GM03348 (cell line): Measurements from ENCODE around the gene PSMB10.
"Not testable (repeated sequence)": the region's sequence is repeated elsewhere in the genome, so short reads cannot be mapped to it uniquely, and the experiment has no call there.

ENCODE experiments used
- DNase-seq: peaks from one replicate; pipeline ENCODE4 v3.0.0; 2012; ENCODE audit warnings: low spot score

Gene PSMB10

DNA sequence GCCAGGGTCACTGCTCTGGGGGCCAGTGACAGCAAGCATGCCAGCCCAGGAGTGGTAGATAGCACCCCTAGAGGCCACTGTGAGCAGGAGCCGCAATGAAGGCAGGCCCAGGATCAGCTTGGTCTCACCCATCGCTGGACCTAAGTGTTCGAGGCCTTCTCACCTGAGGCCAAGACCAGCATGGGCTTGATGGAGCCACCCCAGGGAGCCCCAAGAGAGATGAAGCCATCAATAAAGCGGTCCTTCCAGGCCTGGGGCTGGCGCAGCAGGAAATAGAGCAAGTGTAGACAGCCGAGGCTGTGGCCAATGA is 5.5 kb upstream of the PSMB10 start:
- peak; percentile 68 for DNase-seq

DNA sequence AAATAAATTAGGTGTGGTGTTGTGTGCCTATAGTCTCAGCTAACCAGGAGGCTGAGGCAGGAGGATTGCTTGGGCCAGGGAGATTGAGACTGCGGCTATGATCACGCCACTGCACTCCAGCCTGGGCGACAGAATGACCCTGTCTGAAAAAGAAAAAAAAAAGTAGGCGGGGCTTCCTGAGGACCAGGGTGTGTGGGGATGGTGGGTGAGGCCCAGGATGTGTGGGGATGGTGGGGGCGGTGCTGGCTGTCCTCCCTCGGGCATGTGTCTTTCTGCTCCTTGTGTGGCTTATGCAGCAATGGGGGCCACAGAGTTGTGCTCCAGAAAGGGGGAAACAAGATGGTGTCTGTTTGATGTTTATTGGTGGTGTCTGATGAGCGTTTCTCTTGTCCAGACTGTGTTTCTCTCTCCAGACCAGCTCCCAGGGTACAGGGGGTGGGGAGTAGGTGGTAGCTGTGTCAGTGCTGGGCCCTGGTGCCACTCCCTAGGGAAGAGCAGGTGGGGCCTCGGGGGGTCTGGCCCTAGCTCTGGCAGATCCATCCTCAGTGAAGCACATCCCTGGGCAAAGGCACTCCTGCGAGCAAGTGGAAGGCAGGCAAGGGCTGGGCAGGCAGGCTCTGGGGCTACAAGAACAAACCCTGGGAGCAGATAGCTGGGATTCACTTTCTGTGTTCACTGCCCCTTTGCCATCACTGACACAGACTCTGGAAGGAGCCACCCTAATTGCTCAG is 5.0 kb upstream of the PSMB10 start:
- no peak for DNase-seq

- no peak for DNase-seq
These were observed 3.9 kb upstream of the PSMB10 start for GRCh38 chr16:67940446-67941089.

- DNase-seq, result no peak
These were observed 3.1 kb upstream of the PSMB10 start for GRCh38 chr16:67939507-67940445.

DNA sequence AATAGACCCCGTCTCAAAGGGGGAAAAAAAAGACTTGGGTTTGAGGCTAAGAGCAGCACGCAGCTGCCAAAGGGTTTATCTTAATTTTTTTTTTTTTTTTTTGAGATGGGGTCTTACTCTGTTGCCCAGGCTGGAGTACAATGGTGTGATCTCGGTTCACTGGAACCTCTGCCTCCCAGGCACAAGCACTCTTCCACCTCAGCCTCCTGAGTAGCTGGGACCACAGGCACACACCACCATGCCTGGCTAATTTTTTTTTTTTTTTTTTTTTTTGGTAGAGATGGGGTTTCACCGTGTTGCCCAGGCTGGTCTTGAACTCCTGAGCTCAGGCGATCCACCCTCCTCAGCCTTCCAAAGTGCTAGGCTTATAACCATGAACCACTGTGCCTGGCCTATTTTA is 1.1 kb upstream of the PSMB10 start:
- not testable (repeated sequence) for DNase-seq

DNA sequence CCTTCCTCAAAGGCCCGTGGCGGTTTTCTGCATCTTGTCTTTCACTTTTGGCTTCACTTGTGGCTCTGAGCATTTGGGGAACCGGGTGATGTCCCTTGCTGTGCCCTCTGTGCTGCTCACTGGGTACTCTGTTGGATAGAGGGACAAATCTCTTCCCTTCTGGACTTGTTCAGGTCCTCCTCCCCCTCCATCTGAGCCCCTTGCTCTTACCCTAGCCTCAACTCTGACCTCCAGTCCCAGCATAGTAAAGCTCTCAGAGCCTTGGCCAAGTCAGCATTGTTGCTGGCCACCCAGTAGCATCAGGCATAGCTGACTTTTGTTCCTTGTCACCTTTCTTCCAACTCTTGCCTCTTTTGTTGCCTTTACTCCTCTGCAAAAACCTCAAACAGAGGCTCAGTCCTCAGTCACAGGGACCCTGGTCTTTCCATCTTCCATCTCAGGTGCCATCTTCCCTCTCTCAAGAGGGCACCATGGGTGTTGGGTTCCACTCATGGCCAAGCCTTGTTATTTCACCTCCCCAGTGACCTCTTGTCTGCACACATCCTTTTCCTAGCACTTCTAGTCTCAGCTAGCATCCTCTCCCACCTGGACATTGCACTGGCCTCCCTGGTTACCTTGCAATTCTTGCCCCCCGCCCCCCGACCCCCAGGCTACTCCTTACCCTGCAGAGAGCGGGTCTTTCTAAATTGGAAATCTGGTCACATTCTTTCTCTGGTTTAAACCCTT is 393 bp upstream of the PSMB10 start:
- no peak for DNase-seq

DNA sequence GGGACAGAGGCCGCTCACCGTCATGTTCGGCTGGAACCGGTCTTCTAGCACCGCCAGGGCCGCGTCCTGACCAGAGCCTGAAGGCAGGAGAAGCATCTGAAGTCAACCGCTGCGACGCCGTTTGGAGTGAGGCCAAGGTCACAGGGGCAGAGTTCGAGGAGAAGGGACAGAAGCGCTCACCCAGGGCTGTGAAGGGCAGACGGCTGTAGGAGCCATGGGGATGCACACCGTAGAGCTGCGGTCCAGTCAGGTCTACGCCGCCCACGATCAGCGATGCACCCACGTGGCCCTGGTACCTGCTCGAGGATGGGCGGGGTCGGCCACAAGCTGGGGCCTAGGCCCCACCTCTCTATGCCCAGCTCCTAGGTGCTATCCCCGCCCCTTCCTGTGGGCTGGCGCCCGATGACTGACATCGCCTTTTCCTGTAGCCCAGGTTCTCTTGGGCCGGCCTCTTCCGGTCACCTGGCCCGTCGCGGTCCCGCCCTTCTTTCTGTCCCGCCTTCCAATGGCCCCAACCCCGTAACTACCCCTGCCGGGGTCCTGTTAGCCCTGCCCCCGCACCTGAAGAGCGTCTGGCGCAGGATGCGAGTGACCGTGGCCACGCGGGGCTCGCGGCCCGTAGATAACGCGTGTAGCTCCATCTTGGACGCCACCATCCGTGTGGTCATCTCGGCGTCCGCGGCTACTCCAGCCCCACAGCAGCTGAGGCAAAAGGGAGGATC is 1.1 kb downstream of the PSMB10 start:
- DNase-seq, result peak; percentile 97

GRCh38 chr16:67935101-67935401 is 1.6 kb downstream of the PSMB10 start:
- no peak for DNase-seq

GRCh38 chr16:67934306-67935100 is 2.1 kb downstream of the PSMB10 start:
- no peak for DNase-seq

- DNase-seq, result no peak
These were observed 2.8 kb downstream of the PSMB10 start for GRCh38 chr16:67933805-67934204.

- no peak for DNase-seq
These were observed 4.2 kb downstream of the PSMB10 start for GRCh38 chr16:67932462-67932840.

DNA sequence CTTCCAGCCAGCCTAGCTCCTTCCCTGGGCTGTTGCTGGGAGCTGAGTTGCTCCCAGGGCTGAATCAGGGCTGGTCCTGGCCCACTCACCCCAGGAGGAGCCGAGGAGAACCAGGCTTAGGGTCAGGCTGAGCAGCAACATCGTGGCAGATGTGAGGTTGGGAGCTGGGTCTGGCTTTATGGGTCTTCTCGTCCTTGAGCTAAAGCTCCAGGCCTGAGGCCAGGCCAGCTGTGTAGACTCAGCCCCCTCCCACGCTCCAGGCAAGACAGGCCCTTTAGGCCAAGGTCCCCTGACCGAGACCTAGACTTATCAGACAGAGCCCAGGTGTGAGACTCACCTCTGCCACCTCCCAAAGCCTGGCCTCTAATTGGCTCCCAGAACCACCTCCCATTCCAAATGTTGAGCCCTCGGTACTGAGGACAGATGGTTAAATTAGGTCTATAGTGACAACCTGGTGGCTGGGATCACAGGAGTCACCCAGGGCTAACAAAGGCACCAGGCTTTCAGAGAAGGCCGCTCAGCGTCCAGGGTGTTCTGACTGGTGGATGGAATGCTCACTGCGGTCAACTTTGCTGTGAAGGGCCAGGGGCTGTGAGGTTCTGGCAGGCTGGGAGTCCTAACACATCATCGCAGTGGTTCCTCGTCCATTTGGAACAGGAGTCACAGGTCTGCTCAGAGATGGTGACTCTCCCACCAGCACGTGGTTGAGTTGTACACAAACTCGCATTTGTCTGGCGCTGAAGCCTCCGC is 4.8 kb downstream of the PSMB10 start, which contains the start of gene CTRL:
Gene CTRL (minus strand): TSS at position 151 of the 750 bp plus-strand sequence. CDS start 10 bp downstream, at position 141.
- no peak for DNase-seq

GRCh38 chr16:67930678-67931211 is 5.9 kb downstream of the PSMB10 start:
- no peak for DNase-seq

GRCh38 chr16:67930191-67930590 is 6.5 kb downstream of the PSMB10 start:
- DNase-seq, result no peak

- DNase-seq, result peak; percentile 87
These were observed 7.9 kb downstream of the PSMB10 start for GRCh38 chr16:67928561-67929364.

- no peak for DNase-seq
These were observed 8.5 kb downstream of the PSMB10 start for GRCh38 chr16:67928147-67928546.

DNA sequence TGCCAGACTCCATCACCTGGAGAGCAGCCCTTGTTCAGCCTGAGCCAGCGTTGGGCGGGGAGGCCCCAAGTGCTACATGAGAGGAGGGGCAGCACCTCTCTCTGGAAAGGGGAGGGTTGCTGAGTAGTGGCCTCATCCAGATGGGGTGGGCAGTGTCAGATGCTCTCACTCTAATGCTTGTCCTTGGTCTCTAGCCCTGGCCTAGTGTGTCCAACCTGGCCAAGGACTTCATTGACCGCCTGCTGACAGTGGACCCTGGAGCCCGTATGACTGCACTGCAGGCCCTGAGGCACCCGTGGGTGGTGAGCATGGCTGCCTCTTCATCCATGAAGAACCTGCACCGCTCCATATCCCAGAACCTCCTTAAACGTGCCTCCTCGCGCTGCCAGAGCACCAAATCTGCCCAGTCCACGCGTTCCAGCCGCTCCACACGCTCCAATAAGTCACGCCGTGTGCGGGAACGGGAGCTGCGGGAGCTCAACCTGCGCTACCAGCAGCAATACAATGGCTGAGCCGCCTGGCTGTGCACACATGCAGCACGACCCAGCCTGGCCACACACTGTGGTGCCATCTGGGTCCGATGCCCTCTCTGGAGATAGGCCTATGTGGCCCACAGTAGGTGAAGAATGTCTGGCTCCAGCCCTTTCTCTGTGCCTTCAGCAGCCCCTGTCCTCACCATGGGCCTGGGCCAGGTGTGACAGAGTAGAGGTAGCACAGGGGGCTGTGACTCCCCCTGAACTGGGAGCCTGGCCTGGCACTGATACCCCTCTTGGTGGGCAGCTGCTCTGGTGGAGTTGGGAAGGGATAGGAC is 9.3 kb downstream of the PSMB10 start:
- DNase-seq, result no peak

GRCh38 chr16:67926181-67926750 is 10.4 kb downstream of the PSMB10 start:
- DNase-seq, result no peak
